ENCODE results near the gene GATAD2A.

GATAD2A gene

GRCh38 chr19:19514881-19515641, 109.6 kb downstream of the GATAD2A start, which contains the start of gene TSSK6:
TSS of gene TSSK6 (minus strand) at chr19:19515548. CDS start at chr19:19515427, 121 bp downstream.
- H3K4me3 ChIP-seq (replicated peaks in 1 of 2; ENCODE audit: low read depth in 2 of 2, low read length in 2 of 2) = peak within 1 kb of the TSS; percentile 74 to 85
- no peak for DNase-seq (ENCODE audit: low read depth in 2 of 2)
- no peak for TF ChIP-seq CTCF (IDR thresholded peaks at IDR 0.05; ENCODE audit: low read depth, low read length)

DNA sequence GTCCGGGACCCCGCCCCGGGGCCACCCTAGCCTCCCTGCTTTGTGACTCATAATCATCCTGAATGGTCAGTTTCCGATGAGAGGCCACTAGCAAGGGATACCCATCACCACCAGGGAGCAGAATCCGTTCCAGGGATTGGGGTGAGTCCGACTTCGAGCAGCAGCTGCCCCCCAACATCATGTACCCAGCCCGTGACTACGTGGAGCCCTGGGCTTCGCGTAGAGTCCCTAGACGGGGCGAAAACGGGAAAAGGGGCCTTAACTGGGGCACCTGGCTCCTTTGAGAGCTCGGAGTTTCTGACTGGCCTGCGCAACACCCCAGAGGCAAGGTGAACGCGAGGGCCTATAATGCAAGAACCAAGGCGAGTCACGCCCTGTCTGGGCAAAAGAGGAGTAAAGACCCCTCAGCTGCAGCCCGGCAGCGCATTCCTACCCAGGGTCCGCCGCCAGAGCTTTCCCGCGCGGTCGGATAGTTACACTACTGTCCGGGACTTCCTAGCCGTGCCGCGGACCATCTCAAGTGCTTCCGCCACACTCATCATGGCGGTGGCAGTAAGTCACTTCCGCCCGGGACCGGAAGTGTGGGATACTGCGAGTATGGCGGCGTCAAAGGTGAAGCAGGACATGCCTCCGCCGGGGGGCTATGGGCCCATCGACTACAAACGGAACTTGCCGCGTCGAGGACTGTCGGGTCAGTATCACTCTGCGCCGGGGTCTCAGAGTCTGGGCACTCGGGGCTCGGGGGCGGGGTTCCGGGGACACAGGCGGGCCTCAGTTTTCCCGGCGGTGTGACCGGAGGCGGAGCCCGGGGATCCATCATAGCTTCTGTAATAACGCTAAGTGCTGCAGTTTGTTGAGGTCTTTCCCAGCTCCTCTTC, 110.4 kb downstream of the GATAD2A start, which contains the start of gene NDUFA13:
Gene NDUFA13 (plus strand): TSS at position 584 of the 878 bp plus-strand sequence. CDS start 14 bp downstream, at position 598.
- peak; percentile 94 to 96 for DNase-seq (ENCODE audit: low read depth in 2 of 2)
- no peak for TF ChIP-seq CTCF (IDR thresholded peaks at IDR 0.05; ENCODE audit: low read depth, low read length)
- peak within 1 kb of the TSS; percentile 74 to 85 for H3K4me3 ChIP-seq (replicated peaks in 1 of 2; ENCODE audit: low read depth in 2 of 2, low read length in 2 of 2)

- DNase-seq (ENCODE audit: low read depth in 2 of 2) = no peak
- peak overlapping the region in 1 of 2 donors; percentile 85 for H3K4me3 ChIP-seq (replicated peaks in 1 of 2; ENCODE audit: low read depth in 2 of 2, low read length in 2 of 2)
- TF ChIP-seq CTCF (IDR thresholded peaks at IDR 0.05; ENCODE audit: low read depth, low read length) = no peak
These were observed 111.8 kb downstream of the GATAD2A start for GRCh38 chr19:19517235-19517619.

DNA sequence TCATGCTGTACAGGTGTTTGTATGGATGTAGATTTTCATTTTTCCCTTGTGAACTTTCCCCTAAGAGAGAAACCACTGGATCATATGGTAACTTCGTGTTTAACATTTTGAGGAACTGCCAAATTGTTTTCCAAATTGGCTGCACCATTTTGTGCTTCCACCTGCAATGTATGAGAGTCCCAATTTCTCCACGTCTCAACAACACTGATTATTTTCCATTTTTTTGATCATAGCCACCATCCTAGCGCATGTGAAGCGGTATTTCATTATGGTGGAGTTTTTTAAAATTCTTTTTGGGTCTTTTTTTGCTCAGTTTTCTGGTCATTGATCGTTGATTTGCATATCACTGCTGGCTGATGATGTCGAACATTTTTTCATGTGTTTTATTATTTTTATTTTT, 115.5 kb downstream of the GATAD2A start:
- TF ChIP-seq CTCF (IDR thresholded peaks at IDR 0.05; ENCODE audit: low read depth, low read length) = no peak
- H3K4me3 ChIP-seq (replicated peaks in 1 of 2; ENCODE audit: low read depth in 2 of 2, low read length in 2 of 2) = no peak overlapping the region
- no peak for DNase-seq (ENCODE audit: low read depth in 2 of 2)

DNA sequence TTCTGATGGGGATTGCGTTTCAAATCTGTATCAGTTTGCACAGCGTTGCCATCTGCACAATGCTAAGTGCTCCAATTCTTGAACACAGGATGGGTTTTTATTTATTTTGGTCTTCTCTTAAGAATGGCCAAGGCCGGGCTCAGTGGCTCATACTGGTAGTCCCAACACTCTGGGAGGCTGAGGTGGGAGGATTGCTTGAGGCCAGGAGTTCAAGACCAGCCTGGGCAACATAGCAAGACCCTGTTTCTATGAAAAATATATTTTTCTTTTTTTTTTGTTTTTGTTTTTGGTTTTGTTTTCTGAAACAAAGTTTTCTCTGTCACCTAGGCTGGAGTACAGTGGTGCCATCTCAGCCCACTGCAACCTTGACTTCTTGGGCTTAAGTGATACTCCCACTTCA, 117.7 kb downstream of the GATAD2A start:
- no peak overlapping the region for H3K4me3 ChIP-seq (replicated peaks in 1 of 2; ENCODE audit: low read depth in 2 of 2, low read length in 2 of 2)
- TF ChIP-seq CTCF (IDR thresholded peaks at IDR 0.05; ENCODE audit: low read depth, low read length) = no peak
- DNase-seq (ENCODE audit: low read depth in 2 of 2) = no peak

- DNase-seq (ENCODE audit: low read depth in 2 of 2) = no peak
- no peak overlapping the region for H3K4me3 ChIP-seq (replicated peaks in 1 of 2; ENCODE audit: low read depth in 2 of 2, low read length in 2 of 2)
- no peak for TF ChIP-seq CTCF (IDR thresholded peaks at IDR 0.05; ENCODE audit: low read depth, low read length)
These were observed 118.6 kb downstream of the GATAD2A start for GRCh38 chr19:19524053-19524452.

Data from cardiac fibroblast (primary cell).